ENCODE measurements around the gene BRAP. TPM values are rescaled to one million over a fixed set of nuclear protein-coding genes. Genes with fewer than 3 reads are reported as not detected.
A peak's percentile ranks its signal among the peaks of the same experiment; 100 is the strongest.

The BRAP gene
- 13.7 and 14.7 TPM in 2 replicates for total RNA-seq (2014; rRNA removed; shearing (Covaris generic))
- polyA plus RNA-seq (2016; fragmentation: Nextera tagmentation; extraction: Ambion mirVana), result 17.0 and 18.7 TPM in 2 replicates

- no peak for TF ChIP-seq EZH2 (IDR thresholded peaks at IDR 0.05; ENCODE audit: insufficient read depth, poor library complexity, severe bottlenecking)
- TF ChIP-seq EZH2phosphoT487 (IDR thresholded peaks at IDR 0.05; ENCODE audit: insufficient read depth, low read depth), result no peak
- peak; percentile 97 for DNase-seq
- H3K79me2 ChIP-seq (ENCODE audit: insufficient read depth), result peaks cover 73% of the 10 kb centered on the region
- H3K36me3 ChIP-seq (ENCODE audit: low read depth), result no peaks in the 10 kb centered on the region
- 0 to 1% methylated on average over 54 to 63 of the region's 63 CpGs for WGBS, 2 experiments (ENCODE audit: low coverage in 1 of 2, low lambda C conversion rate in 2 of 2, missing lambda C conversion rate in 2 of 2)
- H3K4me3 ChIP-seq, result peak within 1 kb of the TSS; percentile 93
- peak within 1 kb of the TSS; percentile 89 for H2AFZ ChIP-seq
- peak within 1 kb of the TSS; percentile 93 for H3K9ac ChIP-seq
- peak within 1 kb of the TSS; percentile 71 for H3K27ac ChIP-seq
- in situ Hi-C loops (cut with MboI), result no loop called here
- H4K20me1 ChIP-seq (ENCODE audit: insufficient read depth), result no peaks in the 10 kb centered on the region
- no peaks in the 10 kb centered on the region for H3K9me3 ChIP-seq (ENCODE audit: low read depth)
- H3K4me2 ChIP-seq (ENCODE audit: unreplicated experiment), result peak within 1 kb of the TSS; percentile 98
- H3K4me1 ChIP-seq (ENCODE audit: insufficient read depth), result peaks cover 20% of the 10 kb centered on the region
- no peaks in the 10 kb centered on the region for H3K9me2 ChIP-seq (ENCODE audit: insufficient read depth)
- H3K27me3 ChIP-seq (replicated peaks; ENCODE audit: insufficient read depth), result no peaks in the 10 kb centered on the region
- no peaks in the 10 kb centered on the region for H3F3A ChIP-seq (ENCODE audit: insufficient read depth)
Observed at GRCh38 chr12:111685811-111686573, at the start of gene BRAP, which contains the start of gene ACAD10. Gene BRAP, minus strand, starts transcription at chr12:111685956. Its CDS starts 164 bp downstream, at chr12:111685792. Gene ACAD10, plus strand, starts transcription at chr12:111686053. Its CDS starts 6,657 bp downstream, at chr12:111692710.

- TF ChIP-seq EZH2 (IDR thresholded peaks at IDR 0.05; ENCODE audit: insufficient read depth, poor library complexity, severe bottlenecking), result no peak
- TF ChIP-seq EZH2phosphoT487 (IDR thresholded peaks at IDR 0.05; ENCODE audit: insufficient read depth, low read depth), result no peak
- Histone ChIP-seq H3K27me3 (replicated peaks; ENCODE audit: insufficient read depth) (no peaks in the 10 kb centered on the region), H3K4me1 (ENCODE audit: insufficient read depth) (no peaks in the 10 kb centered on the region), H2AFZ (no peak overlapping the region), H3K27ac (no peak overlapping the region), H3K9me2 (ENCODE audit: insufficient read depth) (no peaks in the 10 kb centered on the region), H3K4me3 (no peak overlapping the region), H3K36me3 (ENCODE audit: low read depth) (peaks cover 6% of the 10 kb centered on the region; the same call in 1 of the 2 replicates), H3F3A (ENCODE audit: insufficient read depth) (no peaks in the 10 kb centered on the region), H4K20me1 (ENCODE audit: insufficient read depth) (no peaks in the 10 kb centered on the region), H3K9me3 (ENCODE audit: low read depth) (no peaks in the 10 kb centered on the region), H3K4me2 (ENCODE audit: unreplicated experiment) (no peak overlapping the region), H3K79me2 (ENCODE audit: insufficient read depth) (no peaks in the 10 kb centered on the region), H3K9ac (no peak overlapping the region)
- 91 to 92% methylated on average over 8 of the region's 8 CpGs for WGBS, 2 experiments (ENCODE audit: low coverage in 1 of 2, low lambda C conversion rate in 2 of 2, missing lambda C conversion rate in 2 of 2)
- DNase-seq, result no peak
- in situ Hi-C loops (cut with MboI), result no loop called here
Observed at GRCh38 chr12:111733340-111733915, 47.7 kb upstream of the BRAP start.

- H3K27me3 ChIP-seq (replicated peaks; ENCODE audit: insufficient read depth), result no peaks in the 10 kb centered on the region
- H3K27ac ChIP-seq, result no peak overlapping the region
- no peak overlapping the region for H3K4me3 ChIP-seq
- H3K4me1 ChIP-seq (ENCODE audit: insufficient read depth), result no peaks in the 10 kb centered on the region
- no peaks in the 10 kb centered on the region for H3K9me3 ChIP-seq (ENCODE audit: low read depth)
- 72 to 85% methylated on average over 4 of the region's 4 CpGs for WGBS, 2 experiments (ENCODE audit: low coverage in 1 of 2, low lambda C conversion rate in 2 of 2, missing lambda C conversion rate in 2 of 2)
- H3K79me2 ChIP-seq (ENCODE audit: insufficient read depth), result no peaks in the 10 kb centered on the region
- H3K4me2 ChIP-seq (ENCODE audit: unreplicated experiment), result no peak overlapping the region
- H3K9ac ChIP-seq, result no peak overlapping the region
- H4K20me1 ChIP-seq (ENCODE audit: insufficient read depth), result no peaks in the 10 kb centered on the region
- H3F3A ChIP-seq (ENCODE audit: insufficient read depth), result no peaks in the 10 kb centered on the region
- H3K9me2 ChIP-seq (ENCODE audit: insufficient read depth), result no peaks in the 10 kb centered on the region
- no peak for DNase-seq
- H3K36me3 ChIP-seq (ENCODE audit: low read depth), result peaks cover 6% of the 10 kb centered on the region; the same call in 1 of the 2 replicates
- H2AFZ ChIP-seq, result no peak overlapping the region
- no peak for TF ChIP-seq EZH2phosphoT487 (IDR thresholded peaks at IDR 0.05; ENCODE audit: insufficient read depth, low read depth)
- no peak for TF ChIP-seq EZH2 (IDR thresholded peaks at IDR 0.05; ENCODE audit: insufficient read depth, poor library complexity, severe bottlenecking)
- in situ Hi-C loops (cut with MboI), result no loop called here
Observed at GRCh38 chr12:111732786-111733185, 47.0 kb upstream of the BRAP start.

GRCh38 chr12:111730420-111730819 lies 44.7 kb upstream of the BRAP start:
- Histone ChIP-seq H3K9me3 (ENCODE audit: low read depth) (no peaks in the 10 kb centered on the region), H3K27ac (no peak overlapping the region), H3K9ac (no peak overlapping the region), H3F3A (ENCODE audit: insufficient read depth) (no peaks in the 10 kb centered on the region), H4K20me1 (ENCODE audit: insufficient read depth) (no peaks in the 10 kb centered on the region), H3K9me2 (ENCODE audit: insufficient read depth) (no peaks in the 10 kb centered on the region), H3K36me3 (ENCODE audit: low read depth) (no peaks in the 10 kb centered on the region), H3K4me1 (ENCODE audit: insufficient read depth) (no peaks in the 10 kb centered on the region), H2AFZ (no peak overlapping the region), H3K4me3 (no peak overlapping the region), H3K79me2 (ENCODE audit: insufficient read depth) (no peaks in the 10 kb centered on the region), H3K27me3 (replicated peaks; ENCODE audit: insufficient read depth) (no peaks in the 10 kb centered on the region), H3K4me2 (ENCODE audit: unreplicated experiment) (no peak overlapping the region)
- in situ Hi-C loops (cut with MboI), result no loop called here
- TF ChIP-seq EZH2phosphoT487 (IDR thresholded peaks at IDR 0.05; ENCODE audit: insufficient read depth, low read depth) (no peak), EZH2 (IDR thresholded peaks at IDR 0.05; ENCODE audit: insufficient read depth, poor library complexity, severe bottlenecking) (no peak)
- DNase-seq, result no peak
- WGBS, 2 experiments (ENCODE audit: low coverage in 1 of 2, low lambda C conversion rate in 2 of 2, missing lambda C conversion rate in 2 of 2), result 92 to 95% methylated on average over 9 of the region's 9 CpGs

Data from GM23248 (cell line).